ENCODE results near the gene SS18. TPM values are rescaled to one million over a fixed set of nuclear protein-coding genes. Genes with fewer than 3 reads are reported as not detected.

The SS18 gene
- total RNA-seq, 1 donor from 2014 or later = 99.7 TPM

DNA sequence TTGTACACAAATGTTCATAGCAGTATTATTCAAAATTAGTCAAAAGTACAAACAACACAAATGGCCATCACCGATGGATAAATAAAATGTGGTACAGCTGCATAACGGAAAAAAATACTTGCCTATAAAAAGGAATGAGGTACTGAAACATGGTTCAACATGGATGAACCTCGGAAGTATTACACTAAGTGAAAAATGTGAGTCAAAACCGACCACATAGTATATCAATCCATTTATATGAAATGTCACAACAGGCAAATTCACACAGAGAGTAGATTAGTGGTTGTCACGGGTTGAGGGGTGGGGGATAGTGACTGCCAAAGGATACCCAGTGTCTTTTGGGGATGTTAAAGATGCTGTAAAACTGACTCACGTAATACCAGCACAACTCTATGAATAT is 3.5 kb downstream of the SS18 start:
- H3K36me3 Mint-ChIP-seq (ENCODE audit: low read depth) = peaks cover 51% of the 10 kb centered on the region
- TF ChIP-seq, protein P1, sequence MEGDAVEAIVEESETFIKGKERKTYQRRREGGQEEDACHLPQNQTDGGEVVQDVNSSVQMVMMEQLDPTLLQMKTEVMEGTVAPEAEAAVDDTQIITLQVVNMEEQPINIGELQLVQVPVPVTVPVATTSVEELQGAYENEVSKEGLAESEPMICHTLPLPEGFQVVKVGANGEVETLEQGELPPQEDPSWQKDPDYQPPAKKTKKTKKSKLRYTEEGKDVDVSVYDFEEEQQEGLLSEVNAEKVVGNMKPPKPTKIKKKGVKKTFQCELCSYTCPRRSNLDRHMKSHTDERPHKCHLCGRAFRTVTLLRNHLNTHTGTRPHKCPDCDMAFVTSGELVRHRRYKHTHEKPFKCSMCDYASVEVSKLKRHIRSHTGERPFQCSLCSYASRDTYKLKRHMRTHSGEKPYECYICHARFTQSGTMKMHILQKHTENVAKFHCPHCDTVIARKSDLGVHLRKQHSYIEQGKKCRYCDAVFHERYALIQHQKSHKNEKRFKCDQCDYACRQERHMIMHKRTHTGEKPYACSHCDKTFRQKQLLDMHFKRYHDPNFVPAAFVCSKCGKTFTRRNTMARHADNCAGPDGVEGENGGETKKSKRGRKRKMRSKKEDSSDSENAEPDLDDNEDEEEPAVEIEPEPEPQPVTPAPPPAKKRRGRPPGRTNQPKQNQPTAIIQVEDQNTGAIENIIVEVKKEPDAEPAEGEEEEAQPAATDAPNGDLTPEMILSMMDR (IDR thresholded peaks at IDR 0.05) = no peak
- H3K9me3 Mint-ChIP-seq = no peaks in the 10 kb centered on the region
- peaks cover 53% of the 10 kb centered on the region for H3K4me1 Mint-ChIP-seq
- no peaks in the 10 kb centered on the region for H3K27me3 Mint-ChIP-seq
- intact Hi-C loops (cut with micrococcal nuclease) = no loop called here
- DNase-seq (no peak), ATAC-seq (ENCODE audit: low read depth) (no peak)
- POLR2A ChIA-PET = no interaction called here
- peak overlapping the region; percentile 44 for H3K4me3 Mint-ChIP-seq
- H3K27ac Mint-ChIP-seq = peak overlapping the region; percentile 53
- CTCF ChIA-PET = no interaction called here

DNA sequence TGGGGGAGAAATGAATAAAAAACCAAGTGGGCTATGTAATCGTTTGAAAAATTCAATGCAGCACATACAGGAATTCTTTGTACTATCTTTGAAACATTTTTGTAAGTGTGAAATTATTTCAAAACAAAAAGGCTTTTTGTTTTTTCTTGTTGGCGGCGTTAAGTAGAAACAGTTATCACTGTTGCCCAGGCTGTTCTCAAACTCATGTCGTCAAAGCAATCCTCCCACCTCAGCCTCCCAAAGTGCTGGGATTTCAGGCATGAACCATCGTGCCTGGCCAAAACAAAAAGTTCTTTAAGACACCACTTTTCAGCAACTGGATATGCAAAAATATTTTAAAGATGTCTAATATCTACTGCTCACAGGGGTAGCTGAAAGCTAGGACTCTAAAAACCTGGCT is 5.4 kb downstream of the SS18 start:
- Mint-ChIP-seq H3K4me3 (no peak overlapping the region), H3K9me3 (no peaks in the 10 kb centered on the region), H3K36me3 (ENCODE audit: low read depth) (peaks cover 61% of the 10 kb centered on the region), H3K27ac (no peak overlapping the region), H3K27me3 (no peaks in the 10 kb centered on the region), H3K4me1 (peaks cover 46% of the 10 kb centered on the region)
- POLR2A ChIA-PET = no interaction called here
- TF ChIP-seq, protein P1 (IDR thresholded peaks at IDR 0.05) = no peak
- DNase-seq = no peak
- ATAC-seq (ENCODE audit: low read depth) = no peak
- intact Hi-C loops (cut with micrococcal nuclease) = no loop called here
- CTCF ChIA-PET = no interaction called here

DNA sequence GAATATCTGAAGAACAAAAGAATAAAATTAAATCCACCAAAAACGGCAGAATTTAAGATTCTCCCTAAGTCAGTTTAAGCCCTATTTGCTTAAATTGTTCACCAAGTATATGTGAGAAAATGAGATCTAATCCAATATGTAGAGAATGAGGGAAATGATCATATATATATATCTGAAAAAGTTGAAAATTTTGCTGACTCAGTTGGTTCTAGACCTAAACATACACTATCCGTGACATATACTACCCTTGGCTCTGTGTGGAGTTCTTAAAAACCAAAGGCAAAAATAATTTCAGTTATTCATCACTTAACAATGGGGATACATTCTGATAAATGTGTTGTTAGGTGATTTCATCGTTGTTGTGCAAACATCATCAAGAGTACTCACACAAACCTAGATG is 7.3 kb downstream of the SS18 start:
- no peaks in the 10 kb centered on the region for H3K9me3 Mint-ChIP-seq
- ATAC-seq (ENCODE audit: low read depth) (no peak), DNase-seq (no peak)
- TF ChIP-seq, protein P1 (IDR thresholded peaks at IDR 0.05) = no peak
- POLR2A ChIA-PET = no interaction called here
- H3K27me3 Mint-ChIP-seq = no peaks in the 10 kb centered on the region
- CTCF ChIA-PET = no interaction called here
- H3K27ac Mint-ChIP-seq = no peak overlapping the region
- H3K4me3 Mint-ChIP-seq = no peak overlapping the region
- H3K36me3 Mint-ChIP-seq (ENCODE audit: low read depth) = peaks cover 62% of the 10 kb centered on the region
- peaks cover 31% of the 10 kb centered on the region for H3K4me1 Mint-ChIP-seq
- intact Hi-C loops (cut with micrococcal nuclease) = loop anchor here (2.0 kb wide), 1 partner anchor 18 kb away; no protein-coding TSS in a partner anchor

DNA sequence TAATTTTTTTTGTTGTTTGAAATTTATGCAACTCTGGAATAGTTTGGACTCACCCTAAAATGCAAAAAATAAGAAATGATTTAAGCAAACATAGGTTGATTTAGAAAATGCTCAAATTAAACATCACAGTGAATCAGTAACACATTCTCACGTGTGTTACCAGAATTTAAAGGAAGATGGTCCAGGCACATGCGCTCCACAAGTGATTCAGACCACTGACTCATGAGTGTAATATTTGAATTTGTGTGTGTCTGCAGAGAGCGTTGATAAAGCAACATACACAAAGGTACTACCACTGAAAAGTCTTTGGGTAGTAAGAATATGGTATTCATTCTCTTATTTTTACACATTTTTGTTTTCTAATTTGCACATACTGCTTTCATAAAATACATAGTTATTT is 7.9 kb downstream of the SS18 start:
- no peak overlapping the region for H3K27ac Mint-ChIP-seq
- H3K4me3 Mint-ChIP-seq = no peak overlapping the region
- intact Hi-C loops (cut with micrococcal nuclease) = loop anchor here (2.0 kb wide), 1 partner anchor 18 kb away; no protein-coding TSS in a partner anchor
- TF ChIP-seq, protein P1 (IDR thresholded peaks at IDR 0.05) = no peak
- ATAC-seq (ENCODE audit: low read depth) = no peak
- H3K9me3 Mint-ChIP-seq = no peaks in the 10 kb centered on the region
- POLR2A ChIA-PET = no interaction called here
- peaks cover 68% of the 10 kb centered on the region for H3K36me3 Mint-ChIP-seq (ENCODE audit: low read depth)
- H3K27me3 Mint-ChIP-seq = no peaks in the 10 kb centered on the region
- DNase-seq = no peak
- CTCF ChIA-PET = no interaction called here
- H3K4me1 Mint-ChIP-seq = peaks cover 25% of the 10 kb centered on the region

DNA sequence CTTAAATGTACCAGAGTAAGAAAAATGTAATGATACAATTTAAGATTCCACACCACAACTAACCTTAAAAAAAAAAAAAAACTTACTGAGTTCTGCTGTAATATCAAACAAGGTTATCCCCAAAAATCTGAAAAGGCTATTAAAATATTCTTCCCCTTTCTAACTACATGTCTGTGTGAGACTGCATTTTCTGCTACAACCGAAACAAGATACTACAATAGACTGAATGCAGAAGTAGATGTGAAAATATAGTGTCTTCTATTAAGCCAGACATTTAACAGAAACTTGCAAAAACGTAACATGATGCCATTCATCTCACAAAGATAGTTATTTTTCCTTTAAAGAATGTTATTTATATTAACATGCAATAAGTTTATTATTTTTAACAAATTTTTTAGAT is 16.2 kb downstream of the SS18 start:
- Mint-ChIP-seq H3K27ac (no peak overlapping the region), H3K27me3 (no peaks in the 10 kb centered on the region), H3K4me3 (no peak overlapping the region), H3K9me3 (peaks cover 6% of the 10 kb centered on the region), H3K36me3 (ENCODE audit: low read depth) (peaks cover 76% of the 10 kb centered on the region), H3K4me1 (peaks cover 22% of the 10 kb centered on the region)
- intact Hi-C loops (cut with micrococcal nuclease) = no loop called here
- ATAC-seq (ENCODE audit: low read depth) (no peak), DNase-seq (no peak)
- ChIA-PET CTCF (no interaction called here), POLR2A (no interaction called here)
- TF ChIP-seq, protein P1 (IDR thresholded peaks at IDR 0.05) = no peak
